Stimulated activated CD8-positive, alpha-beta memory T cell treated with anti-CD3 and anti-CD28 coated beads, Interleukin-2, amount 100 ng/mL, for 48 hours (primary cell): ENCODE results near the gene SARM1.
A peak's percentile ranks its signal among the peaks of the same experiment; 100 is the strongest.

ENCODE experiments used
- DNase-seq, 2 donors: peaks; one replicate each; pipeline ENCODE4 v3.0.0-alpha.2; 2020; ENCODE audit warnings: low read depth in 2 of 2

Gene SARM1

GRCh38 chr17:28395968-28396367, 24.5 kb downstream of the SARM1 start:
- DNase-seq: no peak

- DNase-seq: no peak
Observed at GRCh38 chr17:28396635-28397239, 25.2 kb downstream of the SARM1 start.

- DNase-seq: no peak
Observed at GRCh38 chr17:28397275-28397674, 25.8 kb downstream of the SARM1 start.

- no peak for DNase-seq
Observed at GRCh38 chr17:28397687-28398279, 26.3 kb downstream of the SARM1 start.

DNA sequence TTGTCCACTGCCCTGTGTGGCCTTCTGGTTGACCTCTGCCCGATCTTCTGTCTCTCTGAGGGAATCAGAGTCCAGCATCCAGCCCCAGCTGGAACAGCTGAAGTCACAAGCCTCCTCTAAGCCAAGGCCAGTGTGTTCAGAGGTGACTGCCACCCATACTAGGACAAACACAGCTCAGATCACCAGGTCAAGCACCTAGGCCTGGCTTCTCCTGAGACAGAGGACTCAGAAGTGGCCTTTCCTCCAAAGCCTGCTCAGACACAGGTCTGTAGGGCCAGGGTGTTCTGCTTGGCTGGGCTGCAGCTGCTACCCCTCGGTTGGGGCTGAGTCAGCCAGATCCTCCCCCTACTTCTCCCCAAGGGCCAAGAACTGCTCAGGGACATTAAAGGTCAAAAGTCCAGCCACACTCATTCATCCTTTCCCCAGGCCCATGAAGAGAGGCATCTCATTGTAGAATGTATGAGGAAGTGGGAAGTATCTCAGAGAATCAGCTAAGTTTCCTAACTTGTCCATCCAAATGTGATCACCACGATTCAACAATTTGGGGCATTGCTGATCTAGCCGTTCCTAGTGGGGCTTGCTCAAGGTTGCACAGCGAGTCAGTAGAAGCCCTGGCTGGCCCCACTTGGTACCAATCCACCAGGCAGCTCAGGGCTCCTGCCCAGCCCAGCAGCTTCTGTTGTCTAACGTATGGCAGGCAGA, 26.9 kb downstream of the SARM1 start:
- DNase-seq: no peak

DNA sequence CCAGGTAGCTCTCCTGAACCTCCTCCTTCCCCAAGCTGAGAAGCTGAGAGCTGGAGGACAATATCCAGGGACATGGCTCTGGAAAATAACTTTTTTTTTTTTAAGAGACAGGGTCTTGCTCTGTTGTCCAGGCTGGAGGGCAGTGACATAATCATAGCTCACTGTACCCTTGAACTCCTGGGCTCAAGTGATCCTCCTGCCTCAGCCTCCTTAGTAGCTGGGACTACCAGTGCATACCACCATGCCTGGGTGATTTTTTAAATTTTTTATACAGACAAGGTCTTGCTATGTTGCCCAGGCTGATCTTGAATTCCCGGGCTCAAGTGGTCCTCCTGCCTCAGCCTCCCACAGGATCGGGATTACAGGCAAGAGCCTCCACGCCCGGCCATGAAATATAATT, 28.3 kb downstream of the SARM1 start:
- DNase-seq: no peak

DNA sequence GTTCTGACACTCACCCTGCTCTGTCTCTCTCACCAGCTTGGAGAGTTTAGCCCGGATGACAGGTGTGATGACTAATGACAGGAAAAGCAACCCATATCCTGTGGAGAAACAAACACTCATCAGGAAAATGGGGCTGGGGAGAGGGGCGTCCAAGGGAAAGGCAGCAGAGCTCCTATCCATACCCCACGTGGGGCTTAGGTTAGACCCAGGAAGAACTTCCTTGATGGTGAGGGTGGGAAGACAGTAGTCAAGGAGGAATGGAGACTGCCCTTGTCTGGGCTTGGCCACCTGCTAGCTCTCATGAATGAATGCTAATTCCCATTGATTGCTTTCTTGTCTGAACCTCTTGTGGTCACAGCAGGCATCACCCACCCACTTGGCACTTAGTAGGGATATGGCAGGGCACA, 30.7 kb downstream of the SARM1 start:
- DNase-seq: no peak

DNA sequence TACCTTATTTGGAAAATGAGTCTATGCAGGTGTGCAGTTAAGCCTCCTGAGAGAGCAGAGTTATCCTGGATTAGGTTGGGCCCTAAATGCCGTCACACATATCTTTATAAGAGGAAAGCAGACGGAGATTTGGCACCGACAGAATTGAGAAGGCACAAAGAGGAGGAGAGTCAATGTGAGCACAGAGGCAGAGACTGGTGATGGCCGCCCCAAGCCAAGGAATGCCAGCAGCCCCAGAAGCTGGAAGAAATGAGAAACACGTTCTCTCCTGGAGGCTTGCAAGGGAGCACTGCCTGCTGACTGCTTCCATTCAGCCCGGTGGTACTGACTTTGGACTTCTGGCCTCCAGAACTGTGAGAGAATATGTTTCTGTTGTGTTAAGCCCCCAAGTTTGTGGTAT, 31.4 kb downstream of the SARM1 start:
- no peak for DNase-seq

- no peak for DNase-seq
Observed at GRCh38 chr17:28404007-28404406, 32.5 kb downstream of the SARM1 start.

DNA sequence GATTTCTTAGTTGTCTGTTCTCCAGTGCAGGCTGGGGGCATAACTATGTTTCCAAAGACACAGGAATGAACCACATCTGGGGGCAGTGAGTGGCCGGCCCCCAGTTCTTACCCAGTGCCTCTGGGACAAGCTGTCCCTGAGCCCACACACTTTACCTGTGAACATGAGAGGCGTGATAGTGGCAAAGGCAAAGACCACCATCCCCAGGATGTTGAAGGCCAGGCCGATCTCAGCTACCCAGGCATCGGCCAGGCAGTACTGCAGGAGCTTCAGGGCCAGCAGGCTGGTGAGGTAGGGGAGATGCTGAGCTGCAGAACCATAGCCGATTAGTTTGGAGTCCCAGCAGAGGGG, 32.9 kb downstream of the SARM1 start:
- no peak for DNase-seq

DNA sequence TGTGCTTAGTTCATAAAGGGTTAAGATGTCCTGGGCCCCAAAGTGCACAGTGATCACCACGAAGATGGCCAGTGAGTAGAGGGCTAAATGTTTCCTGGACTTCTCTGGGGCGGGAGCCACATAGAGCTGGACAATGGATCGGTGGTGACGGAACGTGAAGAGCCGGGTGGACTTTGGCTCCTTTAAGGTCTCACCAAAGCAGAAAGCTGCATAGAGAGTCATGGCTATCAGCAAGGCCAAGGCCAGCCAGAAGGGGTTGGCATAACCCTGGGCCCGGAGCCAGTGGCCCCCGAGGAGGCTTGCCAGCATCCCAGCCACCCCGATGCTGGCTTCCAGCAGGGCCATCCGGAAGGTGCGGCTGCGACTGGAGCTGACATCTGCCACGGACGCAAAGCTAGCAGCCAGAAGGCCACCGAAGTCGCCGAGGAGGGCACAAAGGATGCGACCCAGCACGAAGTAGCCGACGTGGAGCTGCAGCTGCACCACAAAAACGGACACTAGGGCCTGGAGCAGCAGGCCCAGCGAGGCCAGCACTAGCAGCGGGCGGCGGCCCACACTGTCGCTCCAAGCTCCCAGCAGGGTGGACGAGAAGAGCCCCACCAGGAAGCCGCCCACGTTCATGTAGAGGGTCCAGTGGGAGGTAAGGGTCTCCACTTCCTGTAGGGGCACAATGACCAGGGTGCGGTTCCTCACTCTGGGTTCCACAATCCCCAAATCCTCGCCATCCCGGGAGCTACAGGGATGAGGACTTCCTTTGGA, 33.5 kb downstream of the SARM1 start:
- DNase-seq: no peak

- peak; percentile 58 to 67 for DNase-seq
Observed at GRCh38 chr17:28405632-28406472, 34.4 kb downstream of the SARM1 start, which contains the start of gene SLC46A1. TSS of gene SLC46A1 (minus strand) at chr17:28406212. CDS start at chr17:28406114, 98 bp downstream.

GRCh38 chr17:28406473-28406814, 35.0 kb downstream of the SARM1 start:
- no peak for DNase-seq

- no peak for DNase-seq
Observed at GRCh38 chr17:28407130-28407973, 35.9 kb downstream of the SARM1 start.

DNA sequence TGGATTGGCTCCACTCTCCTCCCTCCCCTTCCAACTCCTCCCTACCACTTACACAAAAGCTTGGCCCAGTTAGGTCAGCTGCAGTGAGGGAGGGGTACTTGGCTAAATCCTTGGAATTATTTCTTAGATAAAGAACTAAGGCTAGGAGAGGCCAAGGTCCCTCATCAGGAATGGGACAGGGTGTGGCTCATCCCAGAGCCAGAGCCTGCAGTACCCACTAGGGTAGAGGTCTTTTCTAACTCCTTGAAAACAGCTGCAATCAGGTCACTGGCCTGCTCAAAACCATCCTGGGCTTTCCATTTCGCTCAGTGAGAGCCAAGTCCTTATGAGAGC, 36.4 kb downstream of the SARM1 start:
- DNase-seq: no peak

- no peak for DNase-seq
Observed at GRCh38 chr17:28412099-28412498, 40.6 kb downstream of the SARM1 start.

DNA sequence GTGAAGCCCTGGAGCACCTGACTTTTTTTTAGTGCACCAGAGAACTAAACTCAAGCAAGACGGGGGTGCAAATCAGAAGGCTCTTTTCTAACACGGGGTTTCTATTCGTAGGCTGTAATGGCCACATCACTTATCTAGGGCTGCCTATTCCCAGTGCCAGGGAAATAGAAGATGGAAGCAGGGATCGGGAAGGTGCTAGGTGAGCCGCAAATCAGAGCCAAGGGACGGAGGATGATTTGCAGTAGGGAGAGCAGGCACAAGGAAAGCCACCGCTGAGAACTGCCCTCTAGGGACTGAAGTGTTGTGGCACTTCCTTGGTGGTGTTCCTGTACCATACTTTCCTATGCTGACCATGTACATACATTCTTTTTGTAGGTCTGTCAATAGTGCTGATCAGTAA, 42.3 kb downstream of the SARM1 start:
- DNase-seq: no peak

DNA sequence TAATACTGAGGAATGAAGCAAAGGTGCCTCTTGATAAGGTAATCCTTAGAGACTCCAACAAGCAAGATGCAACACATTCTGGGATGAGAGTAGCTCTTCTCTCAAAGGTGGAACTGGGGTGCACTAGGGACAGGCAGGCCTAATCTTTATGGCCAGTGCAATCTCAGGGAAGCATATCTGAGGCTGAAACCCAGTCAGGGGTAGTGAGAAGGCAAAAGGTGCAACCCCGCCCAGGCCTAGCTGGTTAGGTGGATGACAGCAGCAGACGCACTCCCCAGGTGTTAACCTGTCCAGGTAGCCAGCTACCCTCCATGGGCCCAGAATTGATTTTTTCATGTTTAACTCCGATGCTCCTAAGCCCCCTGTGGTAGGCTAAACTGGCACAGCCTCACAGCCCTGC, 44.4 kb downstream of the SARM1 start:
- no peak for DNase-seq

GRCh38 chr17:28416703-28417311, 45.3 kb downstream of the SARM1 start:
- DNase-seq: peak; percentile 13 to 28

DNA sequence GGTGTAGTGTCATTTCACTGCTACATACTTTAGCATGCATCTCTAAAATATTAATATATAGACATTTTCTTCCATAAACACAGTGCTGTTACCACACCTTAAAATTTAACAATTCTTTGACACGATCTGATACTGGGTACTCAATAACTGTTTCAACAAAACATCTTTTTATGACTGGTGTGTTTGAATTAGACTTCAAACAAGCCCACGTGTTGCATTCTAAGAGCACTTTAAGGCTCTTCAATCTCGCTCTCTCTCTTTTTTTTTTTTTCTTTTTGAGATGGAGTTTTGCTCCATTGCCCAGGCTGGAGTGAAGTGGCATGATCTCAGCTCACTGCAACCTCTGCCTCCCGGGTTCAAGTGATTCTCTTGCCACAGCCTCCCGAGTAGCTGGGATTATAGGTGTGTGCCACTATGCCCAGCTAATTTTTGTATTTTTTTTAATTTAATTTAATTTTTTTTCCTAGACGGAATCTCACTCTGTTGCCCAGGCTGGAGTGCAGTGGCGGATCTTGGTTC, 50.4 kb downstream of the SARM1 start:
- no peak for DNase-seq
